HepG2 (cell line): ENCODE data around the gene PXK. TPM values are rescaled to one million over a fixed set of nuclear protein-coding genes. Genes with fewer than 3 reads are reported as not detected.

ENCODE experiments used
- CENPT ChIP-seq: sonication (generic); formaldehyde crosslinking; IDR thresholded peaks from 2 replicates; pipeline ENCODE4 v1.8.0; 2022; ENCODE audit warnings: low read depth, mild to moderate bottlenecking, moderate library complexity, missing genetic modification reagents
- EP300 ChIP-seq, 3 experiments: sonication (generic) in 1 of 3; formaldehyde crosslinking in 1 of 3; IDR thresholded peaks; 2 replicates each; pipeline versions ENCODE4 v1.5.1 to v1.6.1; 2011 to 2020; ENCODE audit warnings: low read depth in 2 of 3, low read length in 2 of 3, borderline replicate concordance in 1 of 3, improper control_type of control experiment in 1 of 3, mild to moderate bottlenecking in 1 of 3, missing genetic modification reagents in 1 of 3, moderate library complexity in 1 of 3
- GABPA ChIP-seq, 2 experiments: IDR thresholded peaks; 2 replicates each; pipeline ENCODE4 v1.6.1; 2011 to 2016; ENCODE audit warnings: low read depth in 2 of 2, low read length in 1 of 2, missing biosample characterization in 1 of 2, missing genetic modification characterization in 1 of 2
- KDM6A ChIP-seq: IDR thresholded peaks from 2 replicates; pipeline ENCODE4 v1.6.1; 2016; ENCODE audit warnings: low read depth
- NCOA1 ChIP-seq: sonication (generic); formaldehyde crosslinking; IDR thresholded peaks from 2 replicates; pipeline ENCODE4 v1.9.0; 2021; ENCODE audit warnings: missing genetic modification reagents
- NFE2L1 ChIP-seq: sonication (generic); formaldehyde crosslinking; IDR thresholded peaks from 2 replicates; pipeline ENCODE4 v1.4.0; 2020; ENCODE audit warnings: missing genetic modification reagents, mild to moderate bottlenecking, borderline replicate concordance
- PHF5A ChIP-seq: IDR thresholded peaks from one replicate; pipeline ENCODE4 v1.6.1; 2018; ENCODE audit warnings: low read depth, missing genetic modification reagents; ENCODE audit not compliant: unreplicated experiment
- RXRB ChIP-seq: IDR thresholded peaks from 2 replicates; pipeline ENCODE4 v1.6.1; 2016; ENCODE audit warnings: borderline replicate concordance, missing genetic modification reagents, missing compliant biosample characterization
- TAF1 ChIP-seq: sonication (generic); formaldehyde crosslinking; IDR thresholded peaks from 2 replicates; pipeline ENCODE4 v1.4.0; 2020; ENCODE audit warnings: missing genetic modification reagents
- ZMAT3 ChIP-seq: sonication (generic); formaldehyde crosslinking; conservative IDR thresholded peaks from 2 replicates; pipeline ENCODE4 v1.7.0; 2021; ENCODE audit warnings: missing genetic modification reagents
- ZNF121 ChIP-seq: sonication (generic); formaldehyde crosslinking; IDR thresholded peaks from 2 replicates; pipeline ENCODE4 v1.5.0; 2020; ENCODE audit warnings: mild to moderate bottlenecking, missing genetic modification reagents
- ZNF276 ChIP-seq: sonication (generic); formaldehyde crosslinking; IDR thresholded peaks from 2 replicates; pipeline ENCODE4 v1.4.0; 2020; ENCODE audit warnings: mild to moderate bottlenecking, low read depth, missing genetic modification reagents
- ZNF329 ChIP-seq: sonication (generic); formaldehyde crosslinking; IDR thresholded peaks from 2 replicates; pipeline ENCODE4 v1.9.0; 2021; ENCODE audit warnings: low read depth, mild to moderate bottlenecking, missing genetic modification reagents
- ZNF407 ChIP-seq: sonication (generic); formaldehyde crosslinking; IDR thresholded peaks from one replicate; pipeline ENCODE4 v1.5.1; 2020; ENCODE audit warnings: mild to moderate bottlenecking, missing genetic modification reagents; ENCODE audit errors: not compliant biosample characterization
- ZNF891 ChIP-seq: sonication (generic); formaldehyde crosslinking; IDR thresholded peaks from 2 replicates; pipeline ENCODE4 v1.5.0; 2020; ENCODE audit warnings: mild to moderate bottlenecking, missing genetic modification reagents
- polyA plus RNA-seq, 8 experiments: library from polyadenylated mRNA; depleted of rRNA in 3 of 8; stranded (reverse) in 7 of 8; unstranded in 1 of 8; fragments of >200 nt; fragmentation: Illumina TruSeq in 4 of 8; extraction: Trizol in 4 of 8; gene quantifications; 2 replicates each; pipeline versions ENCODE4 v1.2.1 to v1.2.3, GENCODE V29; 2011 to 2016; ENCODE audit warnings: low read depth in 4 of 8, missing spikeins in 1 of 8, mixed read lengths in 1 of 8; ENCODE audit not compliant: insufficient read depth in 1 of 8
- total RNA-seq, 5 experiments: library from RNA; depleted of rRNA; stranded (reverse); fragments of >200 nt; fragmentation: Illumina TruSeq; extraction: Trizol; gene quantifications; 2 replicates each; pipeline ENCODE4 v1.2.3, GENCODE V29; 2016; ENCODE audit warnings: low read depth in 1 of 5

The PXK gene
- total and polyA plus RNA-seq, 2 of the 13 experiments (the other 11 are each of a cell fraction or from before 2014, with no cell fraction given) = 6.4 to 18.6 TPM

GRCh38 chr3:58305882-58306711, 26.6 kb upstream of the PXK start, which contains the start of the genes HTD2 and RPP14 (continued):
- TF ChIP-seq NFE2L1 (CRISPR knock-in tag) = 0 out of 2 replicates have a peak, but pooled peaks have one; percentile 61
- peak; percentile 71; the same call in 1 of the 2 replicates for TF ChIP-seq ZNF329
- no peak for TF ChIP-seq ZNF276 (CRISPR knock-in tag)
- TF ChIP-seq ZNF407 (CRISPR knock-in tag) = peak; percentile 84
- TF ChIP-seq NCOA1 = peak; percentile 96
- 0 out of 2 replicates have a peak, but pooled peaks have one; percentile 26 for TF ChIP-seq KDM6A
- peak; percentile 84 for TF ChIP-seq GABPA (IDR thresholded peaks at IDR 0.05; ENCODE audit: low read depth, low read length)
- peak; percentile 98 for TF ChIP-seq GABPA (CRISPR knock-in tag; IDR thresholded peaks at IDR 0.05; ENCODE audit: low read depth)
- no peak for TF ChIP-seq ZNF121
- peak in 1 of 2 experiments; percentile 26; a peak in 1 of 4 replicates for TF ChIP-seq EP300 (IDR thresholded peaks at IDR 0.05; ENCODE audit: low read depth in 2 of 2, low read length in 2 of 2)
- TF ChIP-seq EP300 (CRISPR knock-in tag; IDR thresholded peaks at IDR 0.05; ENCODE audit: borderline replicate concordance) = 0 out of 2 replicates have a peak, but pooled peaks have one; percentile 36
- TF ChIP-seq ZMAT3 (CRISPR knock-in tag) = no peak
- peak; percentile 79; the same call in 1 of the 2 replicates for TF ChIP-seq ZNF891 (CRISPR knock-in tag)
- TF ChIP-seq CENPT (CRISPR knock-in tag) = peak; percentile 26; the same call in 1 of the 2 replicates
- peak; percentile 30; the same call in 1 of the 2 replicates for TF ChIP-seq RXRB (CRISPR knock-in tag)
- peak; percentile 81 for TF ChIP-seq TAF1
- peak; percentile 86 for TF ChIP-seq PHF5A (CRISPR knock-in tag)
